ENCODE results near the gene TNIK. TPM values are rescaled to one million over a fixed set of nuclear protein-coding genes. Genes with fewer than 3 reads are reported as not detected.

The TNIK gene
- total RNA-seq, 6 experiments from 2014 or later, result 10.6 to 17.2 (median 11.8) TPM

GRCh38 chr3:171504376-171504775 lies 44.2 kb upstream of the TNIK start:
- no peak overlapping the region for H3K4me3 Mint-ChIP-seq
- no peak for DNase-seq
- H3K9me3 Mint-ChIP-seq, result no peaks in the 10 kb centered on the region
- no peak overlapping the region for H3K27ac Mint-ChIP-seq
- peaks cover 9% of the 10 kb centered on the region for H3K4me1 Mint-ChIP-seq (ENCODE audit: low read depth)
- no peaks in the 10 kb centered on the region for H3K36me3 Mint-ChIP-seq (ENCODE audit: low read depth)
- no peak for TF ChIP-seq CTCF (IDR thresholded peaks at IDR 0.05)
- no peaks in the 10 kb centered on the region for H3K27me3 Mint-ChIP-seq (ENCODE audit: insufficient read depth)

- Mint-ChIP-seq H3K27ac (no peak overlapping the region), H3K27me3 (ENCODE audit: insufficient read depth) (no peaks in the 10 kb centered on the region), H3K9me3 (no peaks in the 10 kb centered on the region), H3K36me3 (ENCODE audit: low read depth) (no peaks in the 10 kb centered on the region), H3K4me3 (no peak overlapping the region), H3K4me1 (ENCODE audit: low read depth) (peaks cover 9% of the 10 kb centered on the region)
- no peak for TF ChIP-seq CTCF (IDR thresholded peaks at IDR 0.05)
- DNase-seq, result no peak
Measured at GRCh38 chr3:171503817-171504216, 43.6 kb upstream of the TNIK start.

- Mint-ChIP-seq H3K4me3 (no peak overlapping the region), H3K36me3 (ENCODE audit: low read depth) (no peaks in the 10 kb centered on the region), H3K4me1 (ENCODE audit: low read depth) (no peaks in the 10 kb centered on the region), H3K27ac (no peak overlapping the region), H3K27me3 (ENCODE audit: insufficient read depth) (peaks cover 1% of the 10 kb centered on the region; the same call in 1 of the 2 replicates), H3K9me3 (no peaks in the 10 kb centered on the region)
- DNase-seq, result no peak
- TF ChIP-seq CTCF (IDR thresholded peaks at IDR 0.05), result no peak
Measured at GRCh38 chr3:171498921-171499320, 38.7 kb upstream of the TNIK start.

- Mint-ChIP-seq H3K4me3 (no peak overlapping the region), H3K27ac (no peak overlapping the region), H3K4me1 (ENCODE audit: low read depth) (no peaks in the 10 kb centered on the region)
Measured at GRCh38 chr3:171497468-171497867, 37.3 kb upstream of the TNIK start.

GRCh38 chr3:171495413-171495812 lies 35.2 kb upstream of the TNIK start:
- Mint-ChIP-seq H3K27ac (no peak overlapping the region), H3K4me1 (ENCODE audit: low read depth) (peaks cover 11% of the 10 kb centered on the region), H3K4me3 (no peak overlapping the region), H3K9me3 (no peaks in the 10 kb centered on the region), H3K27me3 (ENCODE audit: insufficient read depth) (peaks cover 1% of the 10 kb centered on the region; the same call in 1 of the 2 replicates), H3K36me3 (ENCODE audit: low read depth) (no peaks in the 10 kb centered on the region)
- TF ChIP-seq CTCF (IDR thresholded peaks at IDR 0.05), result no peak
- DNase-seq, result no peak

More at GRCh38 chr3:171497468-171497867, 37.3 kb upstream of the TNIK start:
- H3K27me3 Mint-ChIP-seq (ENCODE audit: insufficient read depth), result peaks cover 1% of the 10 kb centered on the region; the same call in 1 of the 2 replicates
- DNase-seq, result no peak
- H3K9me3 Mint-ChIP-seq, result no peaks in the 10 kb centered on the region
- H3K36me3 Mint-ChIP-seq (ENCODE audit: low read depth), result no peaks in the 10 kb centered on the region
- TF ChIP-seq CTCF (IDR thresholded peaks at IDR 0.05), result no peak

All from HFFc6 (cell line).